Mesothelial cell of epicardium (in vitro differentiated cells): ENCODE measurements around the gene SIL1. TPM values are rescaled to one million over a fixed set of nuclear protein-coding genes. Genes with fewer than 3 reads are reported as not detected.

ENCODE experiments used
- DNase-seq, 2 experiments: peaks; one replicate each; pipeline ENCODE4 v3.0.0; 2021; ENCODE audit warnings: low spot score in 2 of 2; ENCODE audit not compliant: unreplicated experiment in 2 of 2
- H3K27ac Mint-ChIP-seq: 2 replicates; pipeline ENCODE4 v1.8.0; 2021; ENCODE audit warnings: mixed read lengths
- H3K27me3 Mint-ChIP-seq: 2 replicates; pipeline ENCODE4 v1.8.0; 2021; ENCODE audit warnings: low read depth, mixed read lengths
- H3K36me3 Mint-ChIP-seq: 2 replicates; pipeline ENCODE4 v1.8.0; 2021; ENCODE audit warnings: mixed read lengths
- H3K4me1 Mint-ChIP-seq: 2 replicates; pipeline ENCODE4 v1.8.0; 2021; ENCODE audit warnings: mixed read lengths
- H3K4me3 Mint-ChIP-seq: 2 replicates; pipeline ENCODE4 v1.8.0; 2021; ENCODE audit warnings: mild to moderate bottlenecking, moderate library complexity, mixed read lengths
- H3K9me3 Mint-ChIP-seq: 2 replicates; pipeline ENCODE4 v1.8.0; 2021; ENCODE audit warnings: mixed read lengths
- total RNA-seq: library from RNA; stranded (reverse); gene quantifications from 3 replicates; pipeline ENCODE4 v1.2.1, GENCODE V29; 2021
- TF ChIP-seq, protein P1 (sequence below): fragments of 200-600 bp; sonication (generic); IDR thresholded peaks from one replicate; pipeline ENCODE4 v1.5.0; 2021; ENCODE audit warnings: antibody characterized with exemption; ENCODE audit not compliant: unreplicated experiment

SIL1 gene
- total RNA-seq, 1 donor from 2014 or later, result 46.2 TPM

DNA sequence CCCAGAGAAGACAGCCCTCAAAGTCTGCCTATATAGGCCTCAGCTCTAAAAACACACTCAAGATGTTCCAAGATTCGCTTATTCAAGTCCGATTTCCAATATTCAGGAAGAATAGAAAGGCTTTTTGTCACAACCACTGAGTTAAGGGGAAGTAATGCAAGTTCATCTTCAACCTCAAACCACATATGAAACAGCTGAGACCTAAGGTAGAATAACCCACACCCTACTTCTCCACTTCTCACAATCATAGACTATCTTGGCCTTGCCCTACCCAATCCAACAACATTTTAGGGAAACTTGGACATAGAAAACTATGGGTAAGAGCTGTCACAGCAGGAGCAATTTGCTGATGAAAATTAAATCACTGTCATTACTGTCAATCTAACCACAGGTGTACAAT lies 171.0 kb downstream of the SIL1 start:
- no peak for DNase-seq
- TF ChIP-seq, protein P1, sequence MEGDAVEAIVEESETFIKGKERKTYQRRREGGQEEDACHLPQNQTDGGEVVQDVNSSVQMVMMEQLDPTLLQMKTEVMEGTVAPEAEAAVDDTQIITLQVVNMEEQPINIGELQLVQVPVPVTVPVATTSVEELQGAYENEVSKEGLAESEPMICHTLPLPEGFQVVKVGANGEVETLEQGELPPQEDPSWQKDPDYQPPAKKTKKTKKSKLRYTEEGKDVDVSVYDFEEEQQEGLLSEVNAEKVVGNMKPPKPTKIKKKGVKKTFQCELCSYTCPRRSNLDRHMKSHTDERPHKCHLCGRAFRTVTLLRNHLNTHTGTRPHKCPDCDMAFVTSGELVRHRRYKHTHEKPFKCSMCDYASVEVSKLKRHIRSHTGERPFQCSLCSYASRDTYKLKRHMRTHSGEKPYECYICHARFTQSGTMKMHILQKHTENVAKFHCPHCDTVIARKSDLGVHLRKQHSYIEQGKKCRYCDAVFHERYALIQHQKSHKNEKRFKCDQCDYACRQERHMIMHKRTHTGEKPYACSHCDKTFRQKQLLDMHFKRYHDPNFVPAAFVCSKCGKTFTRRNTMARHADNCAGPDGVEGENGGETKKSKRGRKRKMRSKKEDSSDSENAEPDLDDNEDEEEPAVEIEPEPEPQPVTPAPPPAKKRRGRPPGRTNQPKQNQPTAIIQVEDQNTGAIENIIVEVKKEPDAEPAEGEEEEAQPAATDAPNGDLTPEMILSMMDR, result no peak
- Mint-ChIP-seq H3K4me3 (no peak overlapping the region), H3K4me1 (peaks cover 22% of the 10 kb centered on the region), H3K27me3 (no peaks in the 10 kb centered on the region), H3K27ac (no peak overlapping the region), H3K36me3 (peaks cover 18% of the 10 kb centered on the region), H3K9me3 (peaks cover 8% of the 10 kb centered on the region)

DNA sequence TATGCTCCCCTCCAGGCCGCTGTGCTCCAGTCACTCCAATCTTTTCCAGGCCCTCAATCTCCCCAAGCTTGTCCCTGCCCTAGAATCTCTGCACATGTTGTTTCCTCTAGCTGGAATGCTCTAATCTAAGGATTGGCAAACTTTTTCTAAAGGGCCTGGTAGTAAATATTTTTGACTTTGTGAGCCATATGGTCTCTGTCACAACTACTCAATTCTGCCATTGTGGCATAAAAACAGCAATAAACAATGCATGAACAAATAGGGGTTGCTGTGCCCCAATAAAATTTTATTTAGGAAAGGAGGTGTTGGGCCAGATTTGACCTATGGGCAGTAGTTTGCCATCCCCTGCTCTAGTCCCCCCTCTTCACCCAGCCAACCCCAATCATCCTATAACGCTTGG lies 172.5 kb downstream of the SIL1 start:
- Mint-ChIP-seq H3K27me3 (no peaks in the 10 kb centered on the region), H3K27ac (no peak overlapping the region), H3K36me3 (peaks cover 14% of the 10 kb centered on the region), H3K9me3 (no peaks in the 10 kb centered on the region), H3K4me1 (peaks cover 28% of the 10 kb centered on the region), H3K4me3 (no peak overlapping the region)
- TF ChIP-seq, protein P1, result no peak
- no peak for DNase-seq

DNA sequence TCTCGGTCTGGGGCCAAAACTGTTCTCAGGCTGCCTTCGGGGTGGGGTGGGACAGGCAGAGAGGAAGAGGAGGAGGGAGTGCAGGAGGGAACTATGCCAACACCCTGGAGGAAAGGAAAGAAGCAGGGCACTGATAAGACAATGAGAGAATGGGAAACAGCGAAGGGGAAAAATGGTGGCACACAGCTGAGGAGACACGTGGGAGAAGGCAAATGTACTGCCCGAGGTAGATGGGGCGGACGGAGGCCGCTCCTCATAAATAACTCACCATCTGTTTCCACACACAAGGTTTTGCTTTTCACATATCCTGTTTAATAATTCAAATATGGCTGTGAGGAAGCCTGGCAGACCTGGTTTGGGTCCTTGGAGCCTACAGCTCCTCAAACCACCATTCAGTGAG lies 174.9 kb downstream of the SIL1 start:
- no peak overlapping the region for H3K4me3 Mint-ChIP-seq
- no peaks in the 10 kb centered on the region for H3K27me3 Mint-ChIP-seq
- DNase-seq, result no peak
- TF ChIP-seq, protein P1, result no peak
- peak overlapping the region; percentile 86 for H3K27ac Mint-ChIP-seq
- H3K4me1 Mint-ChIP-seq, result peaks cover 51% of the 10 kb centered on the region
- H3K36me3 Mint-ChIP-seq, result peaks cover 20% of the 10 kb centered on the region
- no peaks in the 10 kb centered on the region for H3K9me3 Mint-ChIP-seq

DNA sequence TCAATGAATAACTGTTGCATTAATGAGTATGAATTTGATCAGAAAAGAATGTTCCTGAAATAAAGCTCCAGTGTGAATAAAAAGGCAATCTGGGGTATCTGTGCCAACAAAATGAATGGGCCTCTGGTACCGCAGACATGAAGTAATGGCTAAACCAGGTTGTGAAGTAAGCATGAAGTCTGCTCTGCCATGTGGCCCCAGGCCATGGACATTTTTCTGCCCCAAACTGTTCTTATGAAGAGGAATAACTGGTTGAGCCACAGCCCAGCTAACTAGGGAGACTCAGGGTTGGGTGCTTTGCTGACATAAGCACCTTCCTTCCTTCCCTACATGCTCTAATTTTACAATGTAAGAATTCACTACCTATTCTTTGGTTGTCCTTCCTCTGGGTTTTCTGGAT lies 175.6 kb downstream of the SIL1 start:
- TF ChIP-seq, protein P1, result no peak
- Mint-ChIP-seq H3K27ac (peak overlapping the region; percentile 86), H3K9me3 (no peaks in the 10 kb centered on the region), H3K4me1 (peaks cover 54% of the 10 kb centered on the region), H3K27me3 (no peaks in the 10 kb centered on the region), H3K36me3 (peaks cover 23% of the 10 kb centered on the region), H3K4me3 (no peak overlapping the region)
- DNase-seq, result no peak

DNA sequence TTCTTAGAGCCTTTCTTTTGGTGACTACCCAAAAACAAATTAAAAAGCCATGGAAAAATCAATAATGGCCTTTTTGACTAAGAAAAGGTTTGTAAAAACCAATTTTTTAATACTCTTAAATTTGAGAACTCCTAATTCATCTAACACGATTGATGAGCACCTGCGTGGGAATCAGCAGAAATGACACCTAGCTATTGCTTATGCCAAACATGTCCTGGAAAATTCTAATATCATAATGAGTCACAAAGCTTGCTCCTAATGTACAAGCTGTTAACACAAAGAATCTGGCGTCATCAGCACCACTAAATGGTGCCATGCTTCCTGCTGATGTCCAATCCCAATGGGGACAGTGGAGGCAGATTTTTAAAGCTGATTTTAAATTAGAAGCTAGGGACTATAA lies 176.8 kb downstream of the SIL1 start:
- H3K4me1 Mint-ChIP-seq, result peaks cover 62% of the 10 kb centered on the region

More for the DNA sequence above, 176.8 kb downstream of the SIL1 start:
- H3K4me3 Mint-ChIP-seq, result no peak overlapping the region
- TF ChIP-seq, protein P1, result no peak
- no peak overlapping the region for H3K27ac Mint-ChIP-seq
- H3K27me3 Mint-ChIP-seq, result no peaks in the 10 kb centered on the region
- DNase-seq, result no peak
- H3K36me3 Mint-ChIP-seq, result peaks cover 19% of the 10 kb centered on the region
- H3K9me3 Mint-ChIP-seq, result no peaks in the 10 kb centered on the region
